ENCODE results near the gene KCNN1. TPM values are rescaled to one million over a fixed set of nuclear protein-coding genes. Genes with fewer than 3 reads are reported as not detected.

Gene KCNN1
- total and polyA plus RNA-seq, 4 donors, result 0.14 to 0.60 (median 0.19) TPM; not detected in 1

DNA sequence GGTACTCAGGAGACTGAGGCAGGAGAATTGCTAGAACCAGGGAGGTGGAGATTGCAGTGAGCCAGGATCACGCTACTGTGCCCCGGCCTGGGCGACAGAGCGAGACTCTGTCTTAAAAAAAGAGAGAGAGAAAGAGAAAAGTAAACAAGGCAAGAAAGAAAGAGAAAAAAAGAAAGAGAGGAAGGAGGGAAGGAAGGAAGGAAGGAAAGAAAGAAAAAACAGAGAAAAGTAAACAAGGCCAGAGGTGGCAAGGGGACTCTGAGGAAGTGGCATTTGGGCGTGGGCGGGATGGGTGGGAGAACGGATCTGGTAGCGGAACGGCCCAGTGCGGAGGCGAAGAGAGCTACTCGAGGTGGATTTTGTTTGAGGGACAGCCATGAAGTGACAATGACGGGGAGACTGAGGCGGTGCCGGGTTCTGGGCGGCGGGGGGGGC lies 33.6 kb downstream of the KCNN1 start:
- Histone ChIP-seq H3K27ac (ENCODE audit: low read depth in 1 of 2, low read length in 1 of 2) (peak overlapping the region in 1 of 2 donors; percentile 89), H3K27me3 (ENCODE audit: control insufficient read depth in 3 of 3, insufficient read depth in 3 of 3, low read length in 2 of 3) (no peaks in the 10 kb centered on the region), H3K9me3 (ENCODE audit: control insufficient read depth in 4 of 4, insufficient read depth in 3 of 4, low read length in 3 of 4) (no peaks in the 10 kb centered on the region), H3K4me1 (ENCODE audit: control insufficient read depth in 5 of 5, insufficient read depth in 5 of 5, low read length in 5 of 5) (peaks cover 0 to 5% (median 0%) of the 10 kb centered on the region in 5 donors), H3K9ac (ENCODE audit: insufficient read depth in 1 of 2, low read length in 2 of 2) (no peak overlapping the region), H3K4me3 (no peak overlapping the region), H3K36me3 (ENCODE audit: control insufficient read depth in 4 of 4, insufficient read depth in 4 of 4, low read length in 4 of 4) (no peaks in the 10 kb centered on the region)
- no peak for ATAC-seq (ENCODE audit: insufficient read depth, low FRiP score)
- TF ChIP-seq, protein P1, sequence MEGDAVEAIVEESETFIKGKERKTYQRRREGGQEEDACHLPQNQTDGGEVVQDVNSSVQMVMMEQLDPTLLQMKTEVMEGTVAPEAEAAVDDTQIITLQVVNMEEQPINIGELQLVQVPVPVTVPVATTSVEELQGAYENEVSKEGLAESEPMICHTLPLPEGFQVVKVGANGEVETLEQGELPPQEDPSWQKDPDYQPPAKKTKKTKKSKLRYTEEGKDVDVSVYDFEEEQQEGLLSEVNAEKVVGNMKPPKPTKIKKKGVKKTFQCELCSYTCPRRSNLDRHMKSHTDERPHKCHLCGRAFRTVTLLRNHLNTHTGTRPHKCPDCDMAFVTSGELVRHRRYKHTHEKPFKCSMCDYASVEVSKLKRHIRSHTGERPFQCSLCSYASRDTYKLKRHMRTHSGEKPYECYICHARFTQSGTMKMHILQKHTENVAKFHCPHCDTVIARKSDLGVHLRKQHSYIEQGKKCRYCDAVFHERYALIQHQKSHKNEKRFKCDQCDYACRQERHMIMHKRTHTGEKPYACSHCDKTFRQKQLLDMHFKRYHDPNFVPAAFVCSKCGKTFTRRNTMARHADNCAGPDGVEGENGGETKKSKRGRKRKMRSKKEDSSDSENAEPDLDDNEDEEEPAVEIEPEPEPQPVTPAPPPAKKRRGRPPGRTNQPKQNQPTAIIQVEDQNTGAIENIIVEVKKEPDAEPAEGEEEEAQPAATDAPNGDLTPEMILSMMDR (IDR thresholded peaks at IDR 0.05; ENCODE audit: control extremely low read depth, extremely low read depth), result no peak
- 15 to 31% methylated on average over 12 to 17 of the region's 17 CpGs for WGBS, 2 donors
- DNase-seq, result no peak

DNA sequence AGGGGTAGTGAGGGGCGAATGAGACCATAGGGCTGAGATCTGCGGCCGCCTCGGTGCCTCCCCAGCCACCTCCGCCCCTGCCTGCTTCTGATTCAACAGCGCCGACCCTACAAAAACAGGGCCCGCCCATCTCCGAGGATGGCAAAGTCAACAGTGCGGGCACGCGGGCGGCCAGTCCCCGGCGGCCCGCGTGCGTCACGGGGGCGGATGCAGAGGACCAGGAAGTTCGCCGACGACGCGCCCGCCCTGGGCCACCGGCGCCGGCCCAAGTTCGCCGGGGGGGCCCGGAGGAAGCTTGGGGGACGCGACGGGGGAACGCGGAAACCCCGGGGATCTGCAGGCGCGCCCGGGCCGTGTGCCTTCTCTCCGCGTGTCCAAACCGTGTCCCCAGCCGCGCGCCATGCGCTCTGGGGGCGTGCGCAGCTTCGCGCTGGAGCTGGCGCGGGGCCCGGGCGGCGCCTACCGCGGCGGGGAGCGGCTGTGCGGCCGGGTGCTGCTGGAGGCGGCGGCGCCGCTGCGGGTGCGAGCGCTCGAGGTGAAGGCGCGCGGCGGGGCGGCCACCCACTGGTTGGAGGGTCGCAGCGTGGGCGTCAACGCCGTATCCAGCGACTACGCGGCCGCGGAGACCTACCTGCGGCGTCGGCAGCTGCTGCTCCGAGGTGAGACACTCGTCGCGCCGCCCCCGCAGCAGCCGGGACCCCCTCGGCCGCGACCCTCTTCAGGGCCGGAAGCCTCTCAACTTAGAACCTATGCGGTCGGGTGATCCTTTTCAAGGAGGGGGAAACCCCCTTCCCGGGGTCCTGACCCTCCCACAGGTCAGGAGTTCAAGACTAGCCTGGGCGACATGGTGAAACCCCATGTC lies 34.2 kb downstream of the KCNN1 start:
- Histone ChIP-seq H3K36me3 (ENCODE audit: control insufficient read depth in 4 of 4, insufficient read depth in 4 of 4, low read length in 4 of 4) (no peaks in the 10 kb centered on the region), H3K9me3 (ENCODE audit: control insufficient read depth in 4 of 4, insufficient read depth in 3 of 4, low read length in 3 of 4) (no peaks in the 10 kb centered on the region), H3K27me3 (ENCODE audit: control insufficient read depth in 3 of 3, insufficient read depth in 3 of 3, low read length in 2 of 3) (no peaks in the 10 kb centered on the region), H3K27ac (ENCODE audit: low read depth in 1 of 2, low read length in 1 of 2) (peak overlapping the region; percentile 45 to 89), H3K4me1 (ENCODE audit: control insufficient read depth in 5 of 5, insufficient read depth in 5 of 5, low read length in 5 of 5) (peaks cover 0 to 5% (median 0%) of the 10 kb centered on the region in 5 donors), H3K4me3 (peak overlapping the region; percentile 76), H3K9ac (ENCODE audit: insufficient read depth in 1 of 2, low read length in 2 of 2) (no peak overlapping the region)
- DNase-seq (peak; percentile 77 to 86 (median 82)), ATAC-seq (ENCODE audit: insufficient read depth, low FRiP score) (peak; percentile 86)
- 0 to 1% methylated on average over 69 to 105 of the region's 105 CpGs for WGBS, 2 donors
- TF ChIP-seq, protein P1 (IDR thresholded peaks at IDR 0.05; ENCODE audit: control extremely low read depth, extremely low read depth), result no peak

DNA sequence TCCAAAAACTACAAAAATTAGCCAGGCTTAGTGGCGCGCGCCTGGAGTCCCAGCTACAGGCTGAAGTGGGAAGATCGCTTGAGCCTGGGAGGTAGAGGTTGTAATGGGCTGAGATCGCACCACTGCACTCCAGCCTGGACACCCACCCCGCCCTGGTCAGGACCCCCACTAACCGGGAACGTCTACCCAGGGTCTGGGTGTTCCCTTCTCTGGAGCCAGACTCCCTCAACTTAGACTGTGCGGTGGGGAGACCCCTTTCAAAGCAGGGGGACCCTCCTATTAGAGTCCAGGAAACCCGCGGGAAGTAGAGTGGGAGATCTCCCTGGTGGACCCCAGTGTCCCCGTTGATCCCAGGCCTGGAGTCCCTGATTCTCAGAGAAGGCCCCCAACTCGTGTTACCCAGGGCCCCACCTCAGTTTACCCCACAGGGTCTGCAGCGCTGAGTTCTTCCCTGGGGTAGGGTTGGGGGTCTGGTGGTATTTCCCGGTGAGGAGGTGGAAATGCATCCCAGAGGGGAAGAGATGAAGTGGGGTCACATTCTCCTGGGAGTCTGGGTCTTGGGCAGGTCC lies 35.0 kb downstream of the KCNN1 start:
- DNase-seq (no peak), ATAC-seq (ENCODE audit: insufficient read depth, low FRiP score) (no peak)
- H3K36me3 ChIP-seq (ENCODE audit: control insufficient read depth in 4 of 4, insufficient read depth in 4 of 4, low read length in 4 of 4), result no peaks in the 10 kb centered on the region
- peak overlapping the region; percentile 76 for H3K4me3 ChIP-seq
- H3K27ac ChIP-seq (ENCODE audit: low read depth in 1 of 2, low read length in 1 of 2), result peak overlapping the region; percentile 45 to 89
- 22 to 23% methylated on average over 15 of the region's 15 CpGs for WGBS, 2 donors
- no peak overlapping the region for H3K9ac ChIP-seq (ENCODE audit: insufficient read depth in 1 of 2, low read length in 2 of 2)
- no peaks in the 10 kb centered on the region for H3K9me3 ChIP-seq (ENCODE audit: control insufficient read depth in 4 of 4, insufficient read depth in 3 of 4, low read length in 3 of 4)
- H3K4me1 ChIP-seq (ENCODE audit: control insufficient read depth in 5 of 5, insufficient read depth in 5 of 5, low read length in 5 of 5), result peaks cover 0 to 5% (median 0%) of the 10 kb centered on the region in 5 donors
- TF ChIP-seq, protein P1 (IDR thresholded peaks at IDR 0.05; ENCODE audit: control extremely low read depth, extremely low read depth), result no peak
- H3K27me3 ChIP-seq (ENCODE audit: control insufficient read depth in 3 of 3, insufficient read depth in 3 of 3, low read length in 2 of 3), result no peaks in the 10 kb centered on the region

Data from lung (tissue), 12 donors.